OCI-LY7 (cell line): ENCODE data around the gene RNASE4.
"Not testable (repeated sequence)": the region's sequence is repeated elsewhere in the genome, so short reads cannot be mapped to it uniquely, and the experiment has no call there.

Experiments used
- EZH2phosphoT487 ChIP-seq: fragments of 200-600 bp; sonication (generic); IDR thresholded peaks from 2 replicates; pipeline ENCODE4 v1.6.1; 2018; ENCODE audit warnings: low read depth, borderline replicate concordance, mild to moderate bottlenecking, mixed run types, antibody characterized with exemption, low read length, moderate library complexity, mixed read lengths
- TF ChIP-seq, protein P1 (sequence below): fragments of 200-600 bp; sonication (generic); conservative IDR thresholded peaks from 2 replicates; pipeline ENCODE4 v1.5.1; 2014; ENCODE audit warnings: mild to moderate bottlenecking, antibody characterized with exemption, low read length, moderate library complexity, mixed read lengths

DNA sequence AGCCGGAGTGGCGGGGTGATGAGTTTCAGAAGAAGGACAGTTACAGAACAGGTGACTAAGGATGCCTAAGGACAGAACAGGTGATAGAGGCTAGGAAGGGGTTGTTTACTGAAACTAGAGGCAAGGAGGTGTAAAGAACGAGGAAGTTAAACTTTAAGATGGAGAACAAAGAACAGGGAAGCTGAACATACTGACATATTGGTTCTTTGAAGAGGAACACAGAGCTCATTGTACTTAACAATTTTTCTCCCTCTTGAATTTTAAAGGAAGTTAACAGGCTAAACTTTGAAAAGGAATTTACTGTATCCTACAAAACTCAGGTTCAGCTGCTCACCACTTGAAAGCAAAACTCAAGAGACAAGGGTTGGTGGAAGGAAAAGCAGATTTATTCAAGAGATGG, 41.8 kb downstream of the RNASE4 start:
- TF ChIP-seq, protein P1, sequence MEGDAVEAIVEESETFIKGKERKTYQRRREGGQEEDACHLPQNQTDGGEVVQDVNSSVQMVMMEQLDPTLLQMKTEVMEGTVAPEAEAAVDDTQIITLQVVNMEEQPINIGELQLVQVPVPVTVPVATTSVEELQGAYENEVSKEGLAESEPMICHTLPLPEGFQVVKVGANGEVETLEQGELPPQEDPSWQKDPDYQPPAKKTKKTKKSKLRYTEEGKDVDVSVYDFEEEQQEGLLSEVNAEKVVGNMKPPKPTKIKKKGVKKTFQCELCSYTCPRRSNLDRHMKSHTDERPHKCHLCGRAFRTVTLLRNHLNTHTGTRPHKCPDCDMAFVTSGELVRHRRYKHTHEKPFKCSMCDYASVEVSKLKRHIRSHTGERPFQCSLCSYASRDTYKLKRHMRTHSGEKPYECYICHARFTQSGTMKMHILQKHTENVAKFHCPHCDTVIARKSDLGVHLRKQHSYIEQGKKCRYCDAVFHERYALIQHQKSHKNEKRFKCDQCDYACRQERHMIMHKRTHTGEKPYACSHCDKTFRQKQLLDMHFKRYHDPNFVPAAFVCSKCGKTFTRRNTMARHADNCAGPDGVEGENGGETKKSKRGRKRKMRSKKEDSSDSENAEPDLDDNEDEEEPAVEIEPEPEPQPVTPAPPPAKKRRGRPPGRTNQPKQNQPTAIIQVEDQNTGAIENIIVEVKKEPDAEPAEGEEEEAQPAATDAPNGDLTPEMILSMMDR = not testable (repeated sequence)
- not testable (repeated sequence) for TF ChIP-seq EZH2phosphoT487
